ENCODE measurements around the gene KCNN3. TPM values are rescaled to one million over a fixed set of nuclear protein-coding genes. Genes with fewer than 3 reads are reported as not detected.

KCNN3 gene
- total RNA-seq, 5 donors from 2014 or later (not counting 1 experiment from before 2014, with no cell fraction given) = 0.03 to 0.23 (median 0.18) TPM

DNA sequence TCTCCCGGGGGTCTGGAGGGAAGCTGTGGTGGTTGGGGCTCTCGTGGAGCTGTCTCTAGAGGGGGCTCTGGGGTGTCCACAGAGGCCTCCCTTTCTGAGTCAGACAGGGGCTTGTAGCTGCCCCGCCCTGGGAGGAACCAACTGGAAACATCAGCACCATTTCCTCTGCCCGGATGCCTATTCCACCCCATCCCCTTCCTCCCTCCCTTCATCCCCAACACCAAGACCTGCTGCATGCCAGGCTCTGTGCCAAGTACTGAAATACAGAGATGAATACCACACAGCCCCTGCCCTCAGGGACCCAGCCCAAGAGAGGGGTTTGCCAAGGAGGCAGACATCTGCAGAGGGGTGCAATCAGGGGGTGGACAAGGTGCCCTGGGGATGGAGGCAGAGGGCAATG lies 136.5 kb downstream of the KCNN3 start:
- Mint-ChIP-seq H3K4me3 (no peak overlapping the region), H3K9me3 (no peaks in the 10 kb centered on the region), H3K4me1 (peaks cover 0 to 14% (median 4%) of the 10 kb centered on the region in 3 donors), H3K27me3 (peaks cover 0 to 29% of the 10 kb centered on the region in 2 donors), H3K27ac (no peak overlapping the region), H3K36me3 (no peaks in the 10 kb centered on the region)
- CTCF ChIA-PET = interaction anchor here in 1 of 2 donors (0.7 kb wide), 1 partner anchor 68 kb away, joined by 3 read pairs; no protein-coding TSS in a partner anchor
- 70% methylated on average over 3 of the region's 4 CpGs for WGBS (ENCODE audit: insufficient coverage)
- no peak for DNase-seq
- no peak for ATAC-seq (replicated peaks in 1 of 4)
- Histone ChIP-seq H3K4me1 (ENCODE audit: control insufficient read depth in 1 of 2, extremely low read depth in 1 of 2, insufficient read depth in 2 of 2, low read length in 2 of 2) (peaks cover 0 to 2% of the 10 kb centered on the region in 2 experiments), H3K27me3 (replicated peaks in 1 of 2; ENCODE audit: control insufficient read depth in 2 of 2, extremely low read depth in 1 of 2, insufficient read depth in 2 of 2, low read length in 1 of 2) (peaks cover 0 to 47% of the 10 kb centered on the region in 2 experiments), H3K27ac (ENCODE audit: low read length) (no peak overlapping the region), H3K9me3 (no peaks in the 10 kb centered on the region), H3K4me3 (ENCODE audit: control insufficient read depth in 1 of 2, extremely low read depth in 1 of 2, low read length in 1 of 2) (no peak overlapping the region), H3K36me3 (ENCODE audit: control insufficient read depth in 2 of 2, extremely low read depth in 1 of 2, insufficient read depth in 1 of 2, low read length in 1 of 2) (no peaks in the 10 kb centered on the region)
- POLR2A ChIA-PET = interaction anchor here in 1 of 2 donors (0.5 kb wide), 1 partner anchor 1253 kb away, joined by 3 read pairs; no protein-coding TSS in a partner anchor

GRCh38 chr1:154730986-154731489 lies 139.0 kb downstream of the KCNN3 start:
- Mint-ChIP-seq H3K27ac (no peak overlapping the region), H3K9me3 (no peaks in the 10 kb centered on the region), H3K4me1 (peaks cover 0 to 9% (median 3%) of the 10 kb centered on the region in 3 donors), H3K27me3 (peaks cover 0 to 21% of the 10 kb centered on the region in 2 donors), H3K36me3 (no peaks in the 10 kb centered on the region), H3K4me3 (no peak overlapping the region)
- Histone ChIP-seq H3K4me3 (ENCODE audit: control insufficient read depth in 1 of 2, extremely low read depth in 1 of 2, low read length in 1 of 2) (no peak overlapping the region), H3K27ac (ENCODE audit: low read length) (no peak overlapping the region), H3K36me3 (ENCODE audit: control insufficient read depth in 2 of 2, extremely low read depth in 1 of 2, insufficient read depth in 1 of 2, low read length in 1 of 2) (no peaks in the 10 kb centered on the region), H3K27me3 (replicated peaks in 1 of 2; ENCODE audit: control insufficient read depth in 2 of 2, extremely low read depth in 1 of 2, insufficient read depth in 2 of 2, low read length in 1 of 2) (peaks cover 0 to 49% of the 10 kb centered on the region in 2 experiments), H3K9me3 (no peaks in the 10 kb centered on the region), H3K4me1 (ENCODE audit: control insufficient read depth in 1 of 2, extremely low read depth in 1 of 2, insufficient read depth in 2 of 2, low read length in 2 of 2) (peaks cover 0 to 2% of the 10 kb centered on the region in 2 experiments)
- WGBS (ENCODE audit: insufficient coverage) = 66% methylated on average over 4 of the region's 10 CpGs
- ChIA-PET CTCF (no interaction called here), POLR2A (no interaction called here)
- DNase-seq (no peak), ATAC-seq (replicated peaks in 1 of 4) (no peak)

DNA sequence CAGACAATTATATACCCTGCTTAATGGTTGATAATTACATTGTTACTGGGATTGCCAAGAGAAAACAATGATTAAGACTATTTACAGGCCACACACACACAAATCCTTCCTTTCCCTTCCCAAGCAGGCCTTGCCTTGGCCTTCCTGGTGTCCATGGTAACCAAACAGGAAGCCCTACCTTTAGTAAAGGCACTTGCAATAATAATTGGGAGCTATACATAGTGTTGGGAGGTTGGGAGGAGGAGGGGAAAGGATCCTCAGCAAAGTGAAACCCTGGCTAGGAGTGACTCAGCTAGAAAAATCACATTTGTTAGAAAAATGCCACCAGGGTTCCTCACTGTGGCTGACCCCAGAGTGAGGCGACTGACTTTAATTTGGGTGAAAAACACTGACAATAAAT lies 139.8 kb downstream of the KCNN3 start:
- Mint-ChIP-seq H3K4me1 (peaks cover 0 to 9% (median 3%) of the 10 kb centered on the region in 3 donors), H3K27me3 (peaks cover 0 to 19% of the 10 kb centered on the region in 2 donors), H3K9me3 (no peaks in the 10 kb centered on the region), H3K4me3 (no peak overlapping the region), H3K27ac (no peak overlapping the region), H3K36me3 (no peaks in the 10 kb centered on the region)
- CTCF ChIA-PET = no interaction called here
- POLR2A ChIA-PET = interaction anchor here in 1 of 2 donors (0.6 kb wide), 1 partner anchor 26 kb away, joined by 6 read pairs; no protein-coding TSS in a partner anchor
- no peak for ATAC-seq (replicated peaks in 1 of 4)
- H3K27ac ChIP-seq (ENCODE audit: low read length) = no peak overlapping the region
- H3K9me3 ChIP-seq = no peaks in the 10 kb centered on the region
- peaks cover 0 to 47% of the 10 kb centered on the region in 2 experiments for H3K27me3 ChIP-seq (replicated peaks in 1 of 2; ENCODE audit: control insufficient read depth in 2 of 2, extremely low read depth in 1 of 2, insufficient read depth in 2 of 2, low read length in 1 of 2)
- H3K4me1 ChIP-seq (ENCODE audit: control insufficient read depth in 1 of 2, extremely low read depth in 1 of 2, insufficient read depth in 2 of 2, low read length in 2 of 2) = no peaks in the 10 kb centered on the region
- no peaks in the 10 kb centered on the region for H3K36me3 ChIP-seq (ENCODE audit: control insufficient read depth in 2 of 2, extremely low read depth in 1 of 2, insufficient read depth in 1 of 2, low read length in 1 of 2)
- H3K4me3 ChIP-seq (ENCODE audit: control insufficient read depth in 1 of 2, extremely low read depth in 1 of 2, low read length in 1 of 2) = no peak overlapping the region
- no peak for DNase-seq
- no CpG with 5 or more reads among the region's 1 CpG for WGBS (ENCODE audit: insufficient coverage)

- ATAC-seq (replicated peaks in 1 of 4) (no peak), DNase-seq (no peak)
- Mint-ChIP-seq H3K27ac (no peak overlapping the region), H3K4me1 (peaks cover 0 to 3% (median 3%) of the 10 kb centered on the region in 3 donors), H3K4me3 (no peak overlapping the region), H3K9me3 (no peaks in the 10 kb centered on the region), H3K36me3 (no peaks in the 10 kb centered on the region), H3K27me3 (peaks cover 0 to 18% of the 10 kb centered on the region in 2 donors)
- 50% methylated on average over 2 of the region's 3 CpGs for WGBS (ENCODE audit: insufficient coverage)
- peaks cover 0 to 45% of the 10 kb centered on the region in 2 experiments for H3K27me3 ChIP-seq (replicated peaks in 1 of 2; ENCODE audit: control insufficient read depth in 2 of 2, extremely low read depth in 1 of 2, insufficient read depth in 2 of 2, low read length in 1 of 2)
- CTCF ChIA-PET = no interaction called here
- POLR2A ChIA-PET = interaction anchor here (0.6 kb wide), 2 partner anchors 25 to 109 kb away, joined by 3 to 6 read pairs; no protein-coding TSS in a partner anchor
- H3K36me3 ChIP-seq (ENCODE audit: control insufficient read depth in 2 of 2, extremely low read depth in 1 of 2, insufficient read depth in 1 of 2, low read length in 1 of 2) = no peaks in the 10 kb centered on the region
- no peaks in the 10 kb centered on the region for H3K9me3 ChIP-seq
- H3K27ac ChIP-seq (ENCODE audit: low read length) = no peak overlapping the region
- H3K4me1 ChIP-seq (ENCODE audit: control insufficient read depth in 1 of 2, extremely low read depth in 1 of 2, insufficient read depth in 2 of 2, low read length in 2 of 2) = no peaks in the 10 kb centered on the region
- no peak overlapping the region for H3K4me3 ChIP-seq (ENCODE audit: control insufficient read depth in 1 of 2, extremely low read depth in 1 of 2, low read length in 1 of 2)
Measured at GRCh38 chr1:154729577-154729976, 140.5 kb downstream of the KCNN3 start.

- 61% methylated on average over 2 of the region's 6 CpGs for WGBS (ENCODE audit: insufficient coverage)
- no peak overlapping the region for H3K4me3 ChIP-seq (ENCODE audit: control insufficient read depth in 1 of 2, extremely low read depth in 1 of 2, low read length in 1 of 2)
- ChIA-PET CTCF (no interaction called here), POLR2A (interaction anchor here in 1 of 2 donors (0.6 kb wide), 1 partner anchor 108 kb away, joined by 3 read pairs; no protein-coding TSS in a partner anchor)
- peaks cover 0 to 40% of the 10 kb centered on the region in 2 experiments for H3K27me3 ChIP-seq (replicated peaks in 1 of 2; ENCODE audit: control insufficient read depth in 2 of 2, extremely low read depth in 1 of 2, insufficient read depth in 2 of 2, low read length in 1 of 2)
- no peaks in the 10 kb centered on the region for H3K9me3 Mint-ChIP-seq
- H3K4me1 Mint-ChIP-seq = peaks cover 0 to 3% (median 0%) of the 10 kb centered on the region in 3 donors
- DNase-seq (no peak), ATAC-seq (replicated peaks in 1 of 4) (no peak)
- no peaks in the 10 kb centered on the region for H3K36me3 Mint-ChIP-seq
- H3K27me3 Mint-ChIP-seq = peaks cover 0 to 18% of the 10 kb centered on the region in 2 donors
- no peaks in the 10 kb centered on the region for H3K9me3 ChIP-seq
- no peak overlapping the region for H3K27ac Mint-ChIP-seq
- no peak overlapping the region for H3K4me3 Mint-ChIP-seq
- no peak overlapping the region for H3K27ac ChIP-seq (ENCODE audit: low read length)
- no peaks in the 10 kb centered on the region for H3K36me3 ChIP-seq (ENCODE audit: control insufficient read depth in 2 of 2, extremely low read depth in 1 of 2, insufficient read depth in 1 of 2, low read length in 1 of 2)
- no peaks in the 10 kb centered on the region for H3K4me1 ChIP-seq (ENCODE audit: control insufficient read depth in 1 of 2, extremely low read depth in 1 of 2, insufficient read depth in 2 of 2, low read length in 2 of 2)
Measured at GRCh38 chr1:154729031-154729442, 141.0 kb downstream of the KCNN3 start.

DNA sequence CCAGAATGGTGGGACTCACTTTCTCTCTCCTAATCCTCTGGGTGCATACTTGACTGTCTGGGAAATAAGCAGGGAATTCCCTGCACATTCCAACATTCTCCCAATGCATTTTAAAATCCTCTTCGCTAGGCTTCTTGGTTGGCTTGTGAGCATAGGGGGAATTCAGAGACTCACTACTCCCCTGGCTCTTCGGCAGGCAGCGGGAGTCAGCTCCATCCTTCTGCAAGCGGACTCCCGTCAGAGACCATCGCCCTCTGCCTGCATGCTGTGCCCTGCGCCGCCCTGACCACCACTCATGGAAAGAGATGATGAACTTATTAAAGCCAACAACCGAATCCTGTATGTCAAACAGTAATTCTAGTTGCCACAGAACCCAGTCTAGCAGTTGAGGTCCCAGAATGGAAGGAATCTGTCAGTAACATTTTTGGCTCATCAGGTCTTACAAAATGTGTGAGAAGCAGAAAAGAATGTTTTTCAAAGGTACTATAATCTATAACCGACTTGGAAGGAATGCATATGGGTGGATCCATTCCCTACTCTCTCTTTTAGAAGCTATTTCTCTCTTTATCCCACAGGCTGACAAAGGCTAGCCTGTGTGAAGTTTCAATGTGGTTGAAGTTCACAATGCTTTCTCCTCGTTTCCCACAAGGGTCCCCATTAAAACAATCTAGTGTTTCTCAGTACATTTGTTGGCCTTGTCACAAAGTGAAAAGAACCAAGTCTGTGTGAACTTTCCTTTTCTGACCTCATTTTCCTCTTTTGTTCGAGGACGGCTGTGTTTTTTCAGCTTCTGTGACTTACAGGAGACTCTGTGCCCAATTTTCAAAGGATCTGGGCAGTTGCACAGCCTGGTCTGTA lies 143.0 kb downstream of the KCNN3 start:
- ATAC-seq (replicated peaks in 1 of 4) (no peak), DNase-seq (no peak)
- Histone ChIP-seq H3K27me3 (replicated peaks in 1 of 2; ENCODE audit: control insufficient read depth in 2 of 2, extremely low read depth in 1 of 2, insufficient read depth in 2 of 2, low read length in 1 of 2) (peaks cover 0 to 31% of the 10 kb centered on the region in 2 experiments), H3K9me3 (no peaks in the 10 kb centered on the region), H3K4me1 (ENCODE audit: control insufficient read depth in 1 of 2, extremely low read depth in 1 of 2, insufficient read depth in 2 of 2, low read length in 2 of 2) (no peaks in the 10 kb centered on the region), H3K36me3 (ENCODE audit: control insufficient read depth in 2 of 2, extremely low read depth in 1 of 2, insufficient read depth in 1 of 2, low read length in 1 of 2) (no peaks in the 10 kb centered on the region), H3K4me3 (ENCODE audit: control insufficient read depth in 1 of 2, extremely low read depth in 1 of 2, low read length in 1 of 2) (no peak overlapping the region), H3K27ac (ENCODE audit: low read length) (no peak overlapping the region)
- no peak overlapping the region for H3K4me3 Mint-ChIP-seq
- WGBS (ENCODE audit: insufficient coverage) = 86% methylated on average over 9 of the region's 13 CpGs
- no peaks in the 10 kb centered on the region for H3K9me3 Mint-ChIP-seq
- peaks cover 0 to 14% of the 10 kb centered on the region in 2 donors for H3K27me3 Mint-ChIP-seq
- ChIA-PET CTCF (no interaction called here), POLR2A (interaction anchor here in 1 of 2 donors (0.6 kb wide), 1 partner anchor 136 kb away, joined by 6 read pairs; no protein-coding TSS in a partner anchor)
- no peaks in the 10 kb centered on the region for H3K36me3 Mint-ChIP-seq
- H3K27ac Mint-ChIP-seq = no peak overlapping the region
- peaks cover 0 to 3% (median 0%) of the 10 kb centered on the region in 3 donors for H3K4me1 Mint-ChIP-seq
